Mesenchymal stem cell (in vitro differentiated cells and primary cell): ENCODE measurements around the gene UBTD2.

Experiments used
- DNase-seq: peaks from one replicate; pipeline ENCODE4 v3.0.0-alpha.2; 2013
- H2AFZ ChIP-seq: one replicate; pipeline ENCODE4 v1.6.1; 2013; ENCODE audit warnings: low read depth, mild to moderate bottlenecking, control low read depth, inconsistent platforms, low read length, moderate library complexity
- H2AK5ac ChIP-seq: 2 replicates; pipeline ENCODE4 v1.6.1; 2013; ENCODE audit warnings: low read length, moderate library complexity, mild to moderate bottlenecking, inconsistent platforms; ENCODE audit not compliant: severe bottlenecking
- H2BK120ac ChIP-seq: one replicate; pipeline ENCODE4 v1.6.1; 2013; ENCODE audit warnings: low read depth, mild to moderate bottlenecking, inconsistent platforms, low read length, moderate library complexity
- H2BK12ac ChIP-seq, 2 experiments: one replicate each; pipeline ENCODE4 v1.6.1; 2013; ENCODE audit warnings: inconsistent platforms in 2 of 2, low read length in 2 of 2, mild to moderate bottlenecking in 2 of 2, moderate library complexity in 2 of 2, control low read depth in 1 of 2
- H2BK15ac ChIP-seq: one replicate; pipeline ENCODE4 v1.6.1; 2013; ENCODE audit warnings: mild to moderate bottlenecking, low read depth, inconsistent platforms; ENCODE audit not compliant: poor library complexity, severe bottlenecking
- H2BK5ac ChIP-seq: 2 replicates; pipeline ENCODE4 v1.6.1; 2013; ENCODE audit warnings: low read depth, mild to moderate bottlenecking, low read length, control low read depth, inconsistent platforms; ENCODE audit not compliant: poor library complexity, severe bottlenecking
- H3K14ac ChIP-seq, 2 experiments: one replicate each; pipeline ENCODE4 v1.6.1; 2013; ENCODE audit warnings: inconsistent platforms in 2 of 2, low read length in 2 of 2, control low read depth in 1 of 2, mild to moderate bottlenecking in 1 of 2, moderate library complexity in 1 of 2
- H3K18ac ChIP-seq, 2 experiments: one replicate each; pipeline ENCODE4 v1.6.1; 2013; ENCODE audit warnings: inconsistent platforms in 2 of 2, low read length in 2 of 2, control low read depth in 1 of 2, low read depth in 1 of 2, mild to moderate bottlenecking in 1 of 2
- H3K23ac ChIP-seq, 2 experiments: one replicate each; pipeline ENCODE4 v1.6.1; 2013; ENCODE audit warnings: inconsistent platforms in 2 of 2, low read length in 2 of 2, mild to moderate bottlenecking in 2 of 2, moderate library complexity in 2 of 2, control low read depth in 1 of 2
- H3K27ac ChIP-seq: 2 replicates; pipeline ENCODE4 v1.5.1; 2013; ENCODE audit warnings: mild to moderate bottlenecking, moderate library complexity, low read length, control low read depth, inconsistent platforms; ENCODE audit not compliant: poor library complexity, severe bottlenecking
- H3K27me3 ChIP-seq, 2 experiments: 2 replicates each; pipeline versions ENCODE4 v1.6.1 to v1.7.0; 2013; ENCODE audit warnings: low read length in 2 of 2, mild to moderate bottlenecking in 2 of 2, moderate library complexity in 2 of 2, control low read depth in 1 of 2, inconsistent platforms in 1 of 2; ENCODE audit not compliant: control insufficient read depth in 1 of 2, insufficient read depth in 1 of 2
- H3K36me3 ChIP-seq, 2 experiments: 2 replicates each; pipeline versions ENCODE4 v1.6.1 to v1.7.0; 2013; ENCODE audit warnings: low read length in 2 of 2, control low read depth in 1 of 2, inconsistent platforms in 1 of 2, low read depth in 1 of 2, mild to moderate bottlenecking in 1 of 2; ENCODE audit not compliant: insufficient read depth in 2 of 2, control insufficient read depth in 1 of 2
- H3K4ac ChIP-seq, 2 experiments: one replicate each; pipeline ENCODE4 v1.6.1; 2013; ENCODE audit warnings: inconsistent platforms in 2 of 2, low read length in 2 of 2, mild to moderate bottlenecking in 2 of 2, moderate library complexity in 2 of 2, control low read depth in 1 of 2, low read depth in 1 of 2
- H3K4me1 ChIP-seq: 2 replicates; pipeline ENCODE4 v1.6.1; 2013; ENCODE audit warnings: low read depth, low read length, control low read depth; ENCODE audit not compliant: control insufficient read depth, insufficient read depth
- H3K4me2 ChIP-seq: 2 replicates; pipeline ENCODE4 v1.6.1; 2013; ENCODE audit warnings: low read length, mild to moderate bottlenecking, inconsistent platforms; ENCODE audit not compliant: poor library complexity, severe bottlenecking
- H3K4me3 ChIP-seq, 2 experiments: 2 replicates each; pipeline versions ENCODE4 v1.5.1 to v1.7.0; 2013; ENCODE audit warnings: low read length in 2 of 2, mild to moderate bottlenecking in 2 of 2, control low read depth in 1 of 2, low read depth in 1 of 2; ENCODE audit not compliant: insufficient read depth in 1 of 2
- H3K79me1 ChIP-seq: replicated peaks from 2 replicates; pipeline ENCODE4 v1.6.1; 2013; ENCODE audit warnings: mild to moderate bottlenecking, control low read depth, low read length, inconsistent platforms; ENCODE audit not compliant: poor library complexity, severe bottlenecking
- H3K9ac ChIP-seq: 2 replicates; pipeline ENCODE4 v1.7.0; 2013; ENCODE audit warnings: mild to moderate bottlenecking, low read length, moderate library complexity
- H3K9me3 ChIP-seq: 2 replicates; pipeline ENCODE4 v1.7.0; 2013; ENCODE audit warnings: mild to moderate bottlenecking, low read length; ENCODE audit not compliant: control insufficient read depth
- H4K8ac ChIP-seq: one replicate; pipeline ENCODE4 v1.6.1; 2013; ENCODE audit warnings: inconsistent platforms, mild to moderate bottlenecking, low read length, moderate library complexity
- H4K91ac ChIP-seq: one replicate; pipeline ENCODE4 v1.6.1; 2013; ENCODE audit warnings: mild to moderate bottlenecking, low read length, inconsistent platforms
- WGBS: methylation state at CpG from one replicate; pipeline ENCODE4 v1.1.7; 2013; ENCODE audit warnings: mixed read lengths; 5-methylcytosine and 5-hydroxymethylcytosine counted together

The UBTD2 gene

GRCh38 chr5:172267943-172268342, 15.6 kb downstream of the UBTD2 start:
- no peak overlapping the region for H3K14ac ChIP-seq
- no peak overlapping the region for H2AK5ac ChIP-seq
- H4K8ac ChIP-seq: no peak overlapping the region
- no peak overlapping the region for H3K4ac ChIP-seq
- no peak overlapping the region for H2BK120ac ChIP-seq
- H3K36me3 ChIP-seq: peaks cover 0 to under 1% of the 10 kb centered on the region in 2 experiments
- H4K91ac ChIP-seq: no peak overlapping the region
- H2BK15ac ChIP-seq: no peak overlapping the region
- no peaks in the 10 kb centered on the region for H3K27me3 ChIP-seq
- H3K4me2 ChIP-seq: no peak overlapping the region
- no peak overlapping the region for H2BK12ac ChIP-seq
- no peak overlapping the region for H3K9ac ChIP-seq
- H3K27ac ChIP-seq: no peak overlapping the region
- no peaks in the 10 kb centered on the region for H3K9me3 ChIP-seq
- DNase-seq: no peak
- H3K79me1 ChIP-seq: peaks cover 1% of the 10 kb centered on the region
- H3K4me1 ChIP-seq: peaks cover 5% of the 10 kb centered on the region
- no peak overlapping the region for H3K4me3 ChIP-seq
- no peak overlapping the region for H2BK5ac ChIP-seq
- no peak overlapping the region for H3K18ac ChIP-seq
- no peak overlapping the region for H2AFZ ChIP-seq
- 95% methylated on average over 4 of the region's 4 CpGs for WGBS
- H3K23ac ChIP-seq: no peak overlapping the region

- no peak overlapping the region for H2BK120ac ChIP-seq
- no peaks in the 10 kb centered on the region for H3K9me3 ChIP-seq
- peaks cover 5% of the 10 kb centered on the region for H3K4me1 ChIP-seq
- no peak overlapping the region for H3K23ac ChIP-seq
- no peak overlapping the region for H2BK5ac ChIP-seq
- peaks cover 0 to 2% of the 10 kb centered on the region in 2 experiments for H3K36me3 ChIP-seq
- H4K91ac ChIP-seq: no peak overlapping the region
- peaks cover 1% of the 10 kb centered on the region for H3K79me1 ChIP-seq
- no peak overlapping the region for H2BK12ac ChIP-seq
- H3K4me2 ChIP-seq: no peak overlapping the region
- H2AFZ ChIP-seq: no peak overlapping the region
- no peak for DNase-seq
- no peak overlapping the region for H3K4ac ChIP-seq
- H3K4me3 ChIP-seq: no peak overlapping the region
- no peak overlapping the region for H4K8ac ChIP-seq
- no peak overlapping the region for H3K18ac ChIP-seq
- H3K9ac ChIP-seq: no peak overlapping the region
- peak overlapping the region; percentile 7 for H3K27ac ChIP-seq
- no peaks in the 10 kb centered on the region for H3K27me3 ChIP-seq
- H2AK5ac ChIP-seq: no peak overlapping the region
- H3K14ac ChIP-seq: no peak overlapping the region
- no peak overlapping the region for H2BK15ac ChIP-seq
- 89% methylated on average over 3 of the region's 4 CpGs for WGBS
These were observed 16.9 kb downstream of the UBTD2 start for GRCh38 chr5:172266676-172267092.

- no peak overlapping the region for H2BK120ac ChIP-seq
- 90% methylated on average over 8 of the region's 10 CpGs for WGBS
- H3K23ac ChIP-seq: no peak overlapping the region
- no peaks in the 10 kb centered on the region for H3K27me3 ChIP-seq
- no peak overlapping the region for H2BK5ac ChIP-seq
- peaks cover 0 to 2% of the 10 kb centered on the region in 2 experiments for H3K36me3 ChIP-seq
- no peak overlapping the region for H3K4me3 ChIP-seq
- H3K18ac ChIP-seq: no peak overlapping the region
- H3K27ac ChIP-seq: peak overlapping the region; percentile 7
- H3K9ac ChIP-seq: no peak overlapping the region
- no peak overlapping the region for H4K8ac ChIP-seq
- H3K9me3 ChIP-seq: no peaks in the 10 kb centered on the region
- no peak overlapping the region for H3K4ac ChIP-seq
- no peak overlapping the region for H3K4me2 ChIP-seq
- DNase-seq: no peak
- no peak overlapping the region for H2AK5ac ChIP-seq
- H3K79me1 ChIP-seq: peaks cover 1% of the 10 kb centered on the region
- no peak overlapping the region for H2BK15ac ChIP-seq
- peaks cover 5% of the 10 kb centered on the region for H3K4me1 ChIP-seq
- H4K91ac ChIP-seq: peak overlapping the region; percentile 2
- no peak overlapping the region for H2BK12ac ChIP-seq
- no peak overlapping the region for H2AFZ ChIP-seq
- H3K14ac ChIP-seq: no peak overlapping the region
These were observed 17.4 kb downstream of the UBTD2 start for GRCh38 chr5:172266071-172266675.

- Histone ChIP-seq H3K27ac (no peak overlapping the region), H3K4me3 (no peak overlapping the region), H3K18ac (no peak overlapping the region), H2AK5ac (no peak overlapping the region), H4K91ac (no peak overlapping the region), H3K36me3 (peaks cover 0 to 2% of the 10 kb centered on the region in 2 experiments), H2AFZ (no peak overlapping the region), H3K23ac (no peak overlapping the region), H2BK15ac (no peak overlapping the region), H3K4me1 (peaks cover 5% of the 10 kb centered on the region), H4K8ac (no peak overlapping the region), H3K4me2 (no peak overlapping the region), H3K9ac (no peak overlapping the region), H2BK12ac (no peak overlapping the region), H3K27me3 (no peaks in the 10 kb centered on the region), H3K79me1 (peaks cover 1% of the 10 kb centered on the region), H3K9me3 (no peaks in the 10 kb centered on the region), H2BK5ac (no peak overlapping the region), H3K4ac (no peak overlapping the region), H3K14ac (no peak overlapping the region), H2BK120ac (no peak overlapping the region)
- WGBS: 97% methylated on average over 4 of the region's 4 CpGs
- no peak for DNase-seq
These were observed 18.7 kb downstream of the UBTD2 start for GRCh38 chr5:172264815-172265395.
